GM19438 (cell line): ENCODE results near the gene TMEM242.

Experiments
- ATAC-seq: cut with Tn5 transposase; IDR thresholded peaks from one replicate; pipeline ENCODE4 v1.9.1; 2021; ENCODE audit warnings: low read depth; ENCODE audit not compliant: unreplicated experiment

TMEM242 gene

GRCh38 chr6:157258878-157259277, 64.4 kb downstream of the TMEM242 start:
- no peak for ATAC-seq

GRCh38 chr6:157255079-157255478, 68.2 kb downstream of the TMEM242 start:
- no peak for ATAC-seq

- no peak for ATAC-seq
These were observed 68.8 kb downstream of the TMEM242 start for GRCh38 chr6:157254538-157254937.

DNA sequence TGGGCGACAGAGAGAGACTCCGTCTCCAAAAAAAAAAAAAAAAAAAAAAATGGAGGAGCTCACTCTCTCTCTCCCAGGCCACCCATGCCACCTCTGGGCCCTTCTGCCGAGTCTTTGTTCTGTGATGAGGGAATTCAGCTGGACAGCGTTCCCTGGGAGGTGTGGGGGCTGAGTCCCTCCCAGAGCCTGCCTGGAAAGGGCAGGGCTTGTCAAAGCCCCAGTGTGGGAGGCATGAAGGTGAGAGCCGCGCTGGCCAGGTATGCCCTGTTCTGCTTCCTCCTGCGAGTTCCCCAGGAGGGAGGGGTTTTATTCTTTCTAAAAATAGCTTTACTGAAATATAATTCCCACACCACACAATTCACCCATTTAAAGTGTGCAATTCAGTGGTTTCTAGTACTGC, 69.6 kb downstream of the TMEM242 start:
- no peak for ATAC-seq

- no peak for ATAC-seq
These were observed 70.3 kb downstream of the TMEM242 start for GRCh38 chr6:157253017-157253416.

- ATAC-seq: no peak
These were observed 71.6 kb downstream of the TMEM242 start for GRCh38 chr6:157251586-157252247.

DNA sequence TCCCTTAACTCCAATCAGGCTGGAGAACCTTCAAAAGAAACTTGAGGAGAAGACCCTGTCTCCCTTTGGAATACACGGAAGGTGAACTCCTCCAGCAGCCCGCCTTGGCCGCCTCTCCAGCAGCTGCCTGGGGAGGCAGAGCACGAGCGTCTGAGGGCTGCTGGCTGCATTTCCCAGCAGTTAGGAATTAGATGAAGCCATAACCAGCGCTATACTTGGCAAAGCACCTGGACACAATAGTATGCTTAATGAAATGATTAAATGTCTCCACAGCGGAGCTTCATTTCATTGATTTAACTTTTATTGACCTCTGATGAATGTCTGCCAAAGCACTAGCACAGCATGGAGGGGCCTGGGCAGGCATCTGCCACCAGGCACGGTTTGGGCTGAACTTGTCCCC, 73.5 kb downstream of the TMEM242 start:
- no peak for ATAC-seq

GRCh38 chr6:157248264-157248663, 75.1 kb downstream of the TMEM242 start:
- no peak for ATAC-seq

- ATAC-seq: no peak
These were observed 76.4 kb downstream of the TMEM242 start for GRCh38 chr6:157246771-157247484.

DNA sequence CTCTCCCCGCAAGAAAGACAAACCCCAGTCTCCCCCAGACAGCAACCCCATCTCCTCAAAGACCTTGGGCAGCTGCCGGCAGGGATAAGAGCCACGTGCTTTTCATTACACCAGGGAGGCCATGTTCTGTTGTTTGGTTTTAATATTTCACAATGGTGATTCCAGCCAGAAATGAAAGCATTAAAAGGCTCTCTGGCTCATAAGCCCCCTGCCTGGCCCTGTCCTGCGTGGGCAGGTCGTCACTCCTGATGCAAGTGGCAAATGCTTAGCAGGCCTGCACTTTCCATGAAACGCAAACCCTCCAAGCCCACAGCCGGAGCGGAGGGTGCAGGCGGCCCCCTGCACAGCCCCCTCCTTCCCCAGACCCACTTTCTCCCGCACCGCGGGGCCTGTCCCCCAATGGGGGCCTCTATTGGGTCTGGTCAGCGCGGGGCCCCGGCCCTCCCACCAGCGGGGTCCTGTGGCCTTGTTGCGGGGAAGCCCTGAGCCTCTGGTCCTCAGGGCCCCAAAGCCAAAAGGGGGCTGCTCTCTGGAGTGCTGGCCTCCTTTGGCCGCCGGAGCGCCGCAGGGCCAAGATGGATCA, 77.2 kb downstream of the TMEM242 start:
- no peak for ATAC-seq

DNA sequence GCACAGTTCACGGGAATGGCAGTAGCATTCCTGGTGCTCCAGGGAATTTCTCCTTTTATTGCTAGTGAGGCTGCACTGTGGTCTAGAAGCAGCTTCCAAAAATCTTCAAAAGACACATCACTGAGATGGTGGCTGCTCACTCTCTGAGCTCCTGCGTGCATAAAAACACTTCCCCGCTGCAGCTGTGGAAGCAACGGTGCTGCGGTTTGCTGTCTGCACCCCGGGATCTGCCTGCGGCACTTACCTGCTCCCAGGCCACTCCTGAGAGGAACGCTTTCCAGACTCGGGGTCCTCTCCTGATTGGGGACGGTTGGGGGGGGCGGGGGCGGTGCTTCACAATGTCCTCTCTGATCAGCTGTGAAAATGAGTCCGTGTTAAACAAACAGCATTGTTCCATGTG, 77.9 kb downstream of the TMEM242 start:
- ATAC-seq: no peak

DNA sequence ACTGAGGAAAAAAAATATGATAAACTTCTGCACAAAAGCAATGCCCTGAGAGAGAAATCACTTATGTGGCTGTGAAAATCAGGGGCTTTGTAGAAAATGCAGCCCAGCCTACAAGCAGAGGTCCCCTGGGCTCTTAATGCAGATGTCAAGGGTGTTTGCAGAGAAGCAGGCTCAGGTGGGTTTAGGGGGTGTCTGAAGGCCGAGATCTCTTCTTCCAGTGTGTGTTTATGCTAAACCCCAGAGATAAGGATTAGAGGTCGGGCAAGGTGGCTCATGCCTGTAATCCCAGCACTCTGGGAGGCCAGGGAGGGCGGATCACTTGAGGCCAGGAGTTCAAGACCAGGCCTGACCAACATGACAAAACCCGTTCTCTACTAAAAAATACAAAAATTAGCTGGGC, 78.5 kb downstream of the TMEM242 start:
- ATAC-seq: no peak

GRCh38 chr6:157244175-157244574, 79.1 kb downstream of the TMEM242 start:
- no peak for ATAC-seq

DNA sequence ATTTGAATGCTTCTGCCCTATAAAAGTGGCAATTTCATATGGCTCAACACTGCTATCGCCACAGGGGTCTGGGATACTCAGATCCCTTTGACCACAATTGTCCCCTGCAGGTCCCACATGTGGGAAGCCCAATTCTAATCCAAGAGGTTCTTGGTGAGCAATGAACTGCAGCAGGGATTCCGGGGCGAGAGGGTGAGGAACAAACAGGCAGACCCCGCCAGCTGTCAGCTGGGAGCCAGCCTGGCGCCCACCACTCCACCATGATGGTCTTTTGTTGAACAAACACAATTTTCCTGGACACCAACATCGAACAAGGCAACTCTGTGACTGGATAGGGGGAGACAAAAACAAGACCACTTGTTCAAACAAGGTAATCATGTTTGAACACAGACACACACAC, 80.5 kb downstream of the TMEM242 start:
- ATAC-seq: no peak

DNA sequence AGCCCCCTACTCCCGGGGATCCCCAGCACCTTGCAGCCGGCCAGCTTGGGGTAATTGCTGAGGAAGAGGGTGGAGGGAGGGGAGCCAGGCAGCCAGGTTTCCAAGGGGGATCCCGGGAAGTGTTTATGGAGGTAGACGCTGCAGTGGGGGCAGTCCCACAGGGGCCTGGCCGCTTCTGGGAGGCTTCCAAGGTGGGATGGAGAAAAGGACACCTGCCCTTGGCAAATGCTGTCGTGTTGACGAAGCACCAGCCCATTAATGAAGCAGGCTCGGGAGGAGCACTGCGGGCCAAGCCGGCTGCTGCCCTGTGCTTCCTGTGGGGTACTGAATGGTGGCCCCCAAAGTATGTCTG, 82.4 kb downstream of the TMEM242 start:
- no peak for ATAC-seq

DNA sequence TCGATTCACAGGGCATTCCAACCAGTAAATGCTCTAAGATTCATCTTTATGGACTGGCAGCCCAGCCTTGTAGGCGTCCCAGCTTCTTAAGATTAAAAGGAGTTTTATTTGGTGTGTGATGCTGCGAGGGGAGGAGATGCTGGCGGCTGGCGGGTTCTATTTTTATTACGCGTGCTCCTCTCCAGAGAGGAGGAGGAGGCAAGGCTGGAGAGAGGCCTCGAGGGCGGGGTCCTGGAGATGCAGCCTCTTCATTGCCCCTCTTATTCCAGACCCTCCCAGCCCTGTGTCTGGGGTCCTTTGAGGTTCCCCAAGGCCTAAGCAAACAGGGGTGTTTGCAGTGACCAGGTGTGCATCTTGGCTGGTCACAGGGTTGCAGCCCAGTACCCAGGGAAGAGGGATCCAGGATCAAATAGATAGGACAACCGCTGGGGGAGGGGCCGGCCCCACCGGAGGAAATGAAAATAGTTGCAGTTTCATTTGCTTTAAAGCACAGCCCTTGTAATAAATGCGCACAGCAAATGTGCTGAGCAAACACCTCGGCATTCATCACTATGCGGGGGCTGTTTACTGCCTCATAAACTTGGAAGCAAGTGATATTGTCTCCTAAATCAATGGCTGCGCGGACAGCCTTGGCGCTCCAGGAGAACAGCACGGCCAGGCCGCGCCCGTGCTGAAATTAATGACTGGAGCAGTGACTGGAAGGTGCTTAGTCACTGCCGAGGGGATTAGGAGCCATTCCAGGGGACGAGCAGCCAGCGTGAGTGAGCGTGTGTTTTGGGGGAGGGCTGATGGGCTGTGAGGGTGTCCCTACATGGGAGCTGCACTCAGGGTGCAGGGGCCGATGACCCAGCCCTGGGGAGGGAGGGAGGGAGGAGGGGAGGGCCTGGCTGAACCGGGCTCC, 83.0 kb downstream of the TMEM242 start:
- ATAC-seq: no peak

GRCh38 chr6:157239671-157240058, 83.7 kb downstream of the TMEM242 start:
- no peak for ATAC-seq
